IPS-18c (cell line): ENCODE results near the gene MATK.

Experiments
- H3K4me3 ChIP-seq: 2 replicates; pipeline ENCODE4 v1.7.0; 2013; ENCODE audit warnings: low read depth, mild to moderate bottlenecking, low read length, moderate library complexity; ENCODE audit not compliant: insufficient read depth
- H3K9me3 ChIP-seq: one replicate; pipeline ENCODE4 v1.6.1; 2013; ENCODE audit warnings: mild to moderate bottlenecking, low read length, moderate library complexity; ENCODE audit not compliant: control insufficient read depth, insufficient read depth

MATK gene

GRCh38 chr19:3745363-3746045 lies 40.7 kb downstream of the MATK start:
- H3K4me3 ChIP-seq: no peak overlapping the region
- no peaks in the 10 kb centered on the region for H3K9me3 ChIP-seq

GRCh38 chr19:3743486-3743885 lies 42.7 kb downstream of the MATK start:
- no peaks in the 10 kb centered on the region for H3K9me3 ChIP-seq
- H3K4me3 ChIP-seq: no peak overlapping the region

DNA sequence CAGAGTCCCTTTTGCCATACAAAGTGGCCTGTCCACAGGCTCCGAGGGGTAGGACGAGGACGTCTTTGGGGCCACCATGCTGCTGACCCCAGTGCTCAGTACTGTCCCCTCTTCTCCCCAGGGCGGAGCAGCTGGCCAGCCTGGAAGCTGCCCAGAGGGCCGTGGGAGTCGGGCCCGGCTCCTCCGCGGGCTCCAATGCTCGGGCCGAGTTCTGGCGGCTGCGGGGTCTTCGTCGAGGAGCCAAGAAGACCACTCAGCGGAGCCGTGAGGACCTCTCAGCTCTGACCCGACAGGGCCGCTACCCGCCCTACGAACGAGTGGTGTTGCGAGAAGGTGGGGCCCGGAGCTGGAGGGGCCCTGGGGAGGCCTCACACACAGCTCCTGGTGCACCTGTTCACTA lies 45.8 kb downstream of the MATK start:
- Histone ChIP-seq H3K4me3 (no peak overlapping the region), H3K9me3 (no peaks in the 10 kb centered on the region)

- Histone ChIP-seq H3K4me3 (no peak overlapping the region), H3K9me3 (no peaks in the 10 kb centered on the region)
Observed at GRCh38 chr19:3738477-3739220, 47.5 kb downstream of the MATK start.

DNA sequence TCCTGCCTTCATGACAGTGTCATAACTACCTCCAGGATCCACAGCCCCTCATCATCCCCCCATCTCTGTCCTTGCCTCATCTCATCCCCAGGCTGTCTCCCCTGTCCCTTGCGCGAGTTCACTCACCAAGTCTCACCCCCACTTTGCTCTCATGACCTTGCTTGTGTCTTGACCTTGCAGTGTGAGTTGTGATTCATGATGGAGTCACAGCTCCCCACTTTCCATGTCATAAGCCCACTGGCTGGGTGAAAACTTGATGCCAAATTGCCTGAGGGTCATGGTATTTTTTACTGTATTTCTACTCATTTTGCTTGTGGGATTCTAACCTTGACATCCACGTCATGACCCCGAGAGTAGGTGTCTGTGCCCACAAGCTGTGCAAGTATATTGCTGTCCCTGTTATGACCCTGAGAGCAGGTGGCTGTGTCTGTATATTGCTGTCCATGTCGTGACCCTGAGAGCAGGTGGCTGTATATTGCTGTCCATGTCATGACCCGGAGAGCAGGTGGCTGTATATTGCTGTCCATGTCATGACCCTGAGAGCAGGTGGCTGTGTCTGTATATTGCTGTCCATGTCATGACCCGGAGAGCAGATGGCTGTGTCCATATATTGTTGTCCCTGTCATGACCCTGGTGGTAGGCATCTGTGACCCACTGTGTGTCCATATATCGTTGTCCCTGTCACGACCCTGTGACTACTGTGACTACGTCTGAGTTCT lies 48.5 kb downstream of the MATK start:
- H3K9me3 ChIP-seq: no peaks in the 10 kb centered on the region

DNA sequence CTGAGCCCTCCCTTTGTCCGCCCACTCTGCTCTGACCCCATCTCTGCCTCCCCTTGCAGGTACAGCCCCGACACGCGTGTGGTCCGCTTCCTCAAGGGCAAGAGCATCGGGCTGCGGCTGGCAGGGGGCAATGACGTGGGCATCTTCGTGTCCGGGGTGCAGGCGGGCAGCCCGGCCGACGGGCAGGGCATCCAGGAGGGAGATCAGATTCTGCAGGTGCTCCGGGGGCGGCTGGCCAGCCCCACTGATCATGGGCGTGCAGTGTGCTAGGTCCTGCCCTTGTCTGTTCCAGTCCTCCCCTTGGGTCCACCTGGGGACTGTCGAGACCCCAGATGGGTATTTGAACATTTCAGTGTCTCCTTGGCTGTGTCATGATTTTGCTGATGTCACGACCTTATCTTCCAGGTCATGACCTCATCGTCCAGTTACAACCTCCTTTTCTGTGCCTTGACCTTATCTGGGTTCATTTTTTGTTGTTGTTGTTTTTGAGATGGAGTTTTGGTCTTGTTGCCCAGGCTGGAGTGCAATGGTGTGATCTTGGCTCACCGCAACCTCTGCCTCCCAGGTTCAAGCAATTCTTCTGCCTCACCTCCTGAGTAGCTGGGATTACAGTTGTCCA lies 50.0 kb downstream of the MATK start:
- H3K9me3 ChIP-seq: no peaks in the 10 kb centered on the region
- no peak overlapping the region for H3K4me3 ChIP-seq

More for the DNA sequence above, 48.5 kb downstream of the MATK start:
- H3K4me3 ChIP-seq: no peak overlapping the region

GRCh38 chr19:3734310-3734600 lies 51.9 kb downstream of the MATK start:
- Histone ChIP-seq H3K4me3 (no peak overlapping the region), H3K9me3 (peaks cover 3% of the 10 kb centered on the region)

DNA sequence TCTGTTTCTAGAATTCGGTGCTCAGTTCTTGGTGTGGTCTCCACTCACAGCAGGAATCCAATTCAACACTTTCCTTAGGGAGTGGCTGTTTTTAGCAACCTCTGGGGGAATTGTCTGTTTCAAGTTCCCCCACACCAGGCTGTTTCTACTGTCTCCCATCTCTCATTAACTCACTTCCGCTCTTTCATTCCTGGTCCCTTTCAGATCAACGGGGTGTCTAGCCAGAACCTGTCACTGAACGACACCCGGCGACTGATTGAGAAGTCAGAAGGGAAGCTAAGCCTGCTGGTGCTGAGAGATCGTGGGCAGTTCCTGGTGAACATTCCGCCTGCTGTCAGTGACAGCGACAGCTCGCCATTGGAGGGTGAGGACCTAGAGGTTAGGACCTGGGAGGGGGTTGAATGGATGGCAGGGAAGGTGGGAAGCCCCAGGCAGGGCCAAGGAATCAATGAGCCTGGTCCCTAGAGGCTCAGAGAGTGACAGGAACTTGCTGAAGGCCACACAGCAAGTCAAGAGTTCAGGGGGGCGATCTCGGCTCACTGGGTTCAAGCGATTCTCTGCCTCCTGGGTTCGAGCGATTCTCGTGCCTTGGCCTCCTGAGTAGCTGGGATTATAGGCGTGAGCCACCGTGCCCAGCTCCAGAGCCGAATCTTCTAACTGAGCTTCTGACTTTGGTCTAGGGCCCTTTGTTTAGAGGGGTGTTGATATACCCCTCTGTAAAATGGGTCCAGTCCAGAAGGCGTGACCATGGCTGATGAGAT lies 52.5 kb downstream of the MATK start:
- peaks cover 5% of the 10 kb centered on the region for H3K9me3 ChIP-seq

DNA sequence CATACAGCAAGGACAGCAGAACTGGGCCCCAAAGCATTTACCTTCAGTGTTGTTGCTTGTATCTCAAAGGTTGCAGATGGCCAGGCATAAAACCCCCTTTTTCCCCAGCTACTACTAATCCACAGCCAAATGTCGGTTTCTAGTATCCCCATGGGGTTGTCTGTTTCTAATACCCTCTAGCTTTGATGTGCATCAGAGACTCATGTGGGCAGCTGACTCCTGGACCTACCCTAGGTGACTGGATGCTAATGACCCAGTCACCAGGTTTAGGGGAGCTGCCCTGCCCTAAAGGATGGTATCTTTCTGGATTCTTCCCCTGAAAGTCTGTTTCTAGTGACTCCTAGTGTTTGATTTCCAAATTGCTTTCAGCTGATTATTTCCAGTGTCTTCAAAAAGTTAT lies 54.1 kb downstream of the MATK start:
- peaks cover 5% of the 10 kb centered on the region for H3K9me3 ChIP-seq

More for the DNA sequence above, 52.5 kb downstream of the MATK start:
- H3K4me3 ChIP-seq: no peak overlapping the region

GRCh38 chr19:3730457-3730958 lies 55.7 kb downstream of the MATK start:
- no peak overlapping the region for H3K4me3 ChIP-seq
- H3K9me3 ChIP-seq: peaks cover 5% of the 10 kb centered on the region

More for the DNA sequence above, 54.1 kb downstream of the MATK start:
- H3K4me3 ChIP-seq: no peak overlapping the region
